ENCODE data around the gene MAP1B. TPM values are rescaled to one million over a fixed set of nuclear protein-coding genes. Genes with fewer than 3 reads are reported as not detected.

MAP1B gene
- total RNA-seq, 1 donor from 2014 or later, result 22.4 TPM

DNA sequence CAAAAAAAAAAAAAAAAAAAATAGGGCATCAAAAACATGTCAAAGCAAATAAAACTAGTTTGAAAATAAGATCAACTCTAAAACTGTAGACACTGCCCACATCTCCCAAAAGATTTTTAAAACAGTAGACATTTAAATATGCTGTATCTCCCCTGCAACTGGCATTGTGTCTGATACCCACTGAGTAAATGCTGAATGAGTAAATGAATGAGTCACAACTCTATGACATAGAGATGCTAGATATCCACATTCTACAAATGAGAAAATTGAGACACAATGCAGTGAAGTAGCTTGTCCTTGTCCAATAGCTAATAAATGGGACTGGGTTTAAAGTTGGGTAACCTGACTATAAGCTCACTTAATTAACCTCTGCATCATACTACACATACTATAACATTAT, 14.1 kb upstream of the MAP1B start:
- Histone ChIP-seq H3K4me1 (ENCODE audit: control insufficient read depth in 3 of 3, insufficient read depth in 3 of 3, low read length in 3 of 3) (no peaks in the 10 kb centered on the region), H3K9me3 (ENCODE audit: control insufficient read depth in 3 of 3, low read length in 3 of 3) (no peaks in the 10 kb centered on the region), H3K9ac (ENCODE audit: low read depth in 1 of 3, low read length in 3 of 3) (no peak overlapping the region), H3K36me3 (ENCODE audit: control insufficient read depth in 3 of 3, insufficient read depth in 3 of 3, low read length in 3 of 3) (no peaks in the 10 kb centered on the region), H3K4me3 (ENCODE audit: low read length in 3 of 3) (no peak overlapping the region), H3K27me3 (ENCODE audit: control insufficient read depth in 3 of 3, insufficient read depth in 3 of 3, low read length in 3 of 3) (peaks cover 0 to 3% (median 0%) of the 10 kb centered on the region in 3 donors), H3K27ac (ENCODE audit: low read depth, low read length) (no peak overlapping the region)

DNA sequence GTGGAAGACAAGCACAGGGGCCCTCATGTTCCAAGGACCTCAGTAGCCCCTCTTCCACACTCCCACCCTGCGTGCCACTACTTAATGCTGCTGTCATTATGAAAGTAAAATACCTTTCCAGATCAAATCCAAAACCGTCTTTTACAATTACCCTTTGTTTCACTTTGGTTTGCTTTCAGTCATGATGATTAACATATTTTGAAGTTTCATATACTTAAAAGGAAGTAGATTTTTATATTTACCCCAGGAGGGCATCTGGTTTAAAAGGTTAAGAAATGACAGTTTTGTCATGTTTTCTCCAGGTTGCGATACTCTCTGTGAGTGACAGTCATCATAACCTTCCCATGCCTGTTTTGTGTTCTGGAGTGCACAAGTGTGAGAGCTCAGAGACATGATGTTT, 13.5 kb upstream of the MAP1B start:
- H3K36me3 ChIP-seq (ENCODE audit: control insufficient read depth in 3 of 3, insufficient read depth in 3 of 3, low read length in 3 of 3), result no peaks in the 10 kb centered on the region
- no peaks in the 10 kb centered on the region for H3K9me3 ChIP-seq (ENCODE audit: control insufficient read depth in 3 of 3, low read length in 3 of 3)
- H3K27me3 ChIP-seq (ENCODE audit: control insufficient read depth in 3 of 3, insufficient read depth in 3 of 3, low read length in 3 of 3), result peaks cover 0 to 3% (median 0%) of the 10 kb centered on the region in 3 donors
- H3K9ac ChIP-seq (ENCODE audit: low read depth in 1 of 3, low read length in 3 of 3), result no peak overlapping the region
- no peak overlapping the region for H3K4me3 ChIP-seq (ENCODE audit: low read length in 3 of 3)
- no peaks in the 10 kb centered on the region for H3K4me1 ChIP-seq (ENCODE audit: control insufficient read depth in 3 of 3, insufficient read depth in 3 of 3, low read length in 3 of 3)
- H3K27ac ChIP-seq (ENCODE audit: low read depth, low read length), result no peak overlapping the region

- Histone ChIP-seq H3K27ac (ENCODE audit: low read depth, low read length) (no peak overlapping the region), H3K36me3 (ENCODE audit: control insufficient read depth in 3 of 3, insufficient read depth in 3 of 3, low read length in 3 of 3) (no peaks in the 10 kb centered on the region), H3K9me3 (ENCODE audit: control insufficient read depth in 3 of 3, low read length in 3 of 3) (no peaks in the 10 kb centered on the region), H3K4me1 (ENCODE audit: control insufficient read depth in 3 of 3, insufficient read depth in 3 of 3, low read length in 3 of 3) (no peaks in the 10 kb centered on the region), H3K9ac (ENCODE audit: low read depth in 1 of 3, low read length in 3 of 3) (no peak overlapping the region), H3K27me3 (ENCODE audit: control insufficient read depth in 3 of 3, insufficient read depth in 3 of 3, low read length in 3 of 3) (peaks cover 0 to 3% (median 0%) of the 10 kb centered on the region in 3 donors), H3K4me3 (ENCODE audit: low read length in 3 of 3) (no peak overlapping the region)
Observed at GRCh38 chr5:72096602-72097188, 10.6 kb upstream of the MAP1B start.

DNA sequence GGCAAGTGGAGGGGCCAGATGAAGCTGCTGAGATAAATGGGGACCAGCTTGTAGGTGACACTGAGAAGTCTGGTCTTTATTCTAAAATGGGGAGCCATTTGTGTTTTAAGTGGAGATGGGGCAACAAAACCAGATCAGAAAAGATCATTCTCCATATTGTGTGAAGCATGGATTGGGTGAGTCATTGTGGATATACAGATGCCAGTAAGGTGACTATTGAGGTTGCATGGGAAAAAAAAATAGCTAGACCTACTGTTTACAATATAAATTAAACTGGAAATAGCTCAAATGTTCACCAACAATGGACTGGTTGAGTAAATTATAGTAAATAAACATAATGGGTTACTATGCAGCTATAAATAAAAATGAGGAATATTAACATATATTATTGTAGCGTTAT, 5.4 kb upstream of the MAP1B start:
- Histone ChIP-seq H3K36me3 (ENCODE audit: control insufficient read depth in 3 of 3, insufficient read depth in 3 of 3, low read length in 3 of 3) (no peaks in the 10 kb centered on the region), H3K27me3 (ENCODE audit: control insufficient read depth in 3 of 3, insufficient read depth in 3 of 3, low read length in 3 of 3) (peaks cover 0 to 6% (median 3%) of the 10 kb centered on the region in 3 donors), H3K4me1 (ENCODE audit: control insufficient read depth in 3 of 3, insufficient read depth in 3 of 3, low read length in 3 of 3) (peaks cover 0 to 3% (median 2%) of the 10 kb centered on the region in 3 donors), H3K9ac (ENCODE audit: low read depth in 1 of 3, low read length in 3 of 3) (no peak overlapping the region), H3K4me3 (ENCODE audit: low read length in 3 of 3) (no peak overlapping the region), H3K27ac (ENCODE audit: low read depth, low read length) (no peak overlapping the region), H3K9me3 (ENCODE audit: control insufficient read depth in 3 of 3, low read length in 3 of 3) (peaks cover 0 to 4% (median 0%) of the 10 kb centered on the region in 3 donors)

- Histone ChIP-seq H3K9me3 (ENCODE audit: control insufficient read depth in 3 of 3, low read length in 3 of 3) (peaks cover 0 to 4% (median 0%) of the 10 kb centered on the region in 3 donors), H3K9ac (ENCODE audit: low read depth in 1 of 3, low read length in 3 of 3) (peak overlapping the region in 2 of 3 donors; percentile 43 to 76), H3K4me3 (ENCODE audit: low read length in 3 of 3) (peak overlapping the region; percentile 17 to 76 (median 76)), H3K4me1 (ENCODE audit: control insufficient read depth in 3 of 3, insufficient read depth in 3 of 3, low read length in 3 of 3) (peaks cover 0 to 15% (median 11%) of the 10 kb centered on the region in 3 donors), H3K36me3 (ENCODE audit: control insufficient read depth in 3 of 3, insufficient read depth in 3 of 3, low read length in 3 of 3) (no peaks in the 10 kb centered on the region), H3K27me3 (ENCODE audit: control insufficient read depth in 3 of 3, insufficient read depth in 3 of 3, low read length in 3 of 3) (peaks cover 4 to 24% (median 16%) of the 10 kb centered on the region in 3 donors), H3K27ac (ENCODE audit: low read depth, low read length) (no peak overlapping the region)
Observed at GRCh38 chr5:72106817-72107130, 501 bp upstream of the MAP1B start.

GRCh38 chr5:72107901-72108201, 576 bp downstream of the MAP1B start:
- Histone ChIP-seq H3K4me1 (ENCODE audit: control insufficient read depth in 3 of 3, insufficient read depth in 3 of 3, low read length in 3 of 3) (peaks cover 0 to 15% (median 11%) of the 10 kb centered on the region in 3 donors), H3K9me3 (ENCODE audit: control insufficient read depth in 3 of 3, low read length in 3 of 3) (peaks cover 0 to 4% (median 0%) of the 10 kb centered on the region in 3 donors), H3K9ac (ENCODE audit: low read depth in 1 of 3, low read length in 3 of 3) (peak overlapping the region; percentile 66 to 76 (median 76)), H3K27me3 (ENCODE audit: control insufficient read depth in 3 of 3, insufficient read depth in 3 of 3, low read length in 3 of 3) (peaks cover 4 to 24% (median 16%) of the 10 kb centered on the region in 3 donors), H3K36me3 (ENCODE audit: control insufficient read depth in 3 of 3, insufficient read depth in 3 of 3, low read length in 3 of 3) (no peaks in the 10 kb centered on the region), H3K4me3 (ENCODE audit: low read length in 3 of 3) (peak overlapping the region; percentile 74 to 76 (median 76)), H3K27ac (ENCODE audit: low read depth, low read length) (peak overlapping the region; percentile 65)

DNA sequence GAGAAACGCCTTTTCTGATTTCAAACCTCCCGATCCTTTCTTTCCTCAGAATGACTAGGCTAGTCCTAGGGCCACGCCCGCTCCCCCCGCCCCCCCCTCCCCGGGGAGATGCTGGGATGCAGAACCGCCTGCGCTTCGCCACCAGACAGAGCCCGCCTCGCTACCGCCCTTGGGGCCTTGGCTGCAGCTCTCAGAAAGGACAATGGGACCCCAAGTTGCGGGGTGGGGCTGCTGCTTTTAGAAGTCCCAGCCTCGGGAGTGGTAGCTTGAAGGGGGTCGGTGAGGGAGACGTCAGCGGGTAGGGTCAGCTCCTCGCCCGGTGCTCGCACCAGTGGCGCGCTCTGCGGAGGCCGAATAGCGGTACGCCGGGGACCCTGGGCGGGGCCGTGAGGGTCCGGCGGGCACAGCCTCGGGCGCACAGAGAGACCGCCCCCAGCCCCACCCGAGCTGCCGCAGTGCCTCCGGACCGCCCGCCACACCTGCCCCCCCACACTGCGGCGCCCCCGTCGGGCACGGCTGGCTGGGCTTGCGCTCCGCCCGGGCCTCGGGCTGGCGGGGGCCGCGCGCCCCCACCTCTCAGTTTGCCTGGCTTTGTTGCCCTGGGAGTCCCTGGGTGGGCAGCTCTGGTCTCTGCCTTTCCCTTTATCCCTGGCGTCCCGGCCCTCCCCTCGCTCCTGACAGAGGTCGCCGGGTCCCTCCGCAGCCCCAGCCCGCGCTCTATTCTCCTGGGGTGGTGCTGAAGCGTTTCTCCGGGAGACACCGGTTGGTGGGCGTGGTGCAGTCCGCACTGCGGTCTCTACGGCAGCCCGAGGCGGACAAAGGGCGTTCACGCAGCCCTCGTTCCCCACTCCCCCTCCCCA, 1.2 kb downstream of the MAP1B start:
- Histone ChIP-seq H3K27me3 (ENCODE audit: control insufficient read depth in 3 of 3, insufficient read depth in 3 of 3, low read length in 3 of 3) (peaks cover 4 to 24% (median 16%) of the 10 kb centered on the region in 3 donors), H3K4me1 (ENCODE audit: control insufficient read depth in 3 of 3, insufficient read depth in 3 of 3, low read length in 3 of 3) (peaks cover 0 to 15% (median 11%) of the 10 kb centered on the region in 3 donors), H3K9me3 (ENCODE audit: control insufficient read depth in 3 of 3, low read length in 3 of 3) (peaks cover 0 to 4% (median 0%) of the 10 kb centered on the region in 3 donors), H3K36me3 (ENCODE audit: control insufficient read depth in 3 of 3, insufficient read depth in 3 of 3, low read length in 3 of 3) (no peaks in the 10 kb centered on the region), H3K4me3 (ENCODE audit: low read length in 3 of 3) (peak overlapping the region; percentile 74 to 76 (median 76)), H3K9ac (ENCODE audit: low read depth in 1 of 3, low read length in 3 of 3) (peak overlapping the region; percentile 66 to 76 (median 76)), H3K27ac (ENCODE audit: low read depth, low read length) (peak overlapping the region; percentile 65)

GRCh38 chr5:72109062-72109411, 1.8 kb downstream of the MAP1B start:
- Histone ChIP-seq H3K27me3 (ENCODE audit: control insufficient read depth in 3 of 3, insufficient read depth in 3 of 3, low read length in 3 of 3) (peaks cover 4 to 24% (median 16%) of the 10 kb centered on the region in 3 donors), H3K4me1 (ENCODE audit: control insufficient read depth in 3 of 3, insufficient read depth in 3 of 3, low read length in 3 of 3) (peaks cover 0 to 15% (median 11%) of the 10 kb centered on the region in 3 donors), H3K36me3 (ENCODE audit: control insufficient read depth in 3 of 3, insufficient read depth in 3 of 3, low read length in 3 of 3) (no peaks in the 10 kb centered on the region), H3K4me3 (ENCODE audit: low read length in 3 of 3) (peak overlapping the region; percentile 63 to 76 (median 74)), H3K9ac (ENCODE audit: low read depth in 1 of 3, low read length in 3 of 3) (peak overlapping the region in 1 of 3 donors; percentile 61), H3K27ac (ENCODE audit: low read depth, low read length) (peak overlapping the region; percentile 65), H3K9me3 (ENCODE audit: control insufficient read depth in 3 of 3, low read length in 3 of 3) (peaks cover 0 to 4% (median 0%) of the 10 kb centered on the region in 3 donors)

GRCh38 chr5:72109625-72110024, 2.4 kb downstream of the MAP1B start:
- Histone ChIP-seq H3K27me3 (ENCODE audit: control insufficient read depth in 3 of 3, insufficient read depth in 3 of 3, low read length in 3 of 3) (peaks cover 4 to 24% (median 16%) of the 10 kb centered on the region in 3 donors), H3K4me1 (ENCODE audit: control insufficient read depth in 3 of 3, insufficient read depth in 3 of 3, low read length in 3 of 3) (peaks cover 0 to 15% (median 11%) of the 10 kb centered on the region in 3 donors), H3K9me3 (ENCODE audit: control insufficient read depth in 3 of 3, low read length in 3 of 3) (no peaks in the 10 kb centered on the region), H3K36me3 (ENCODE audit: control insufficient read depth in 3 of 3, insufficient read depth in 3 of 3, low read length in 3 of 3) (no peaks in the 10 kb centered on the region), H3K27ac (ENCODE audit: low read depth, low read length) (peak overlapping the region; percentile 6), H3K4me3 (ENCODE audit: low read length in 3 of 3) (peak overlapping the region in 1 of 3 donors; percentile 55), H3K9ac (ENCODE audit: low read depth in 1 of 3, low read length in 3 of 3) (peak overlapping the region in 1 of 3 donors; percentile 7)
